22Rv1 (cell line): ENCODE measurements around the gene LDLRAD4.

Experiments used
- CTCF ChIP-seq: fragments of 450-650 bp; IDR thresholded peaks from 2 replicates; pipeline ENCODE4 v1.5.1; 2017; ENCODE audit warnings: mild to moderate bottlenecking
- ZFX ChIP-seq: fragments of 450-650 bp; IDR thresholded peaks from 2 replicates; pipeline ENCODE4 v1.6.1; 2017; ENCODE audit warnings: antibody characterized with exemption, borderline replicate concordance

GRCh38 chr18:13547347-13547746, 328.8 kb downstream of the LDLRAD4 start:
- no peak for TF ChIP-seq CTCF
- TF ChIP-seq ZFX = no peak
